Esophagus muscularis mucosa (tissue), 3 donors: ENCODE results near the gene ACTR8.

Experiments
- POLR2A ChIP-seq: fragments of 450-650 bp; IDR thresholded peaks from one replicate; pipeline ENCODE4 v1.6.1; 2017; ENCODE audit warnings: antibody characterized with exemption, moderate library complexity, mild to moderate bottlenecking, low read depth
- TF ChIP-seq, protein P1 (sequence below), 3 experiments: fragments of 200-600 bp in 2 of 3; fragments of 450-650 bp in 1 of 3; sonication (generic) in 2 of 3; IDR thresholded peaks; one replicate each; pipeline ENCODE4 v1.5.1; 2017 to 2019; ENCODE audit warnings: antibody characterized with exemption in 3 of 3, mild to moderate bottlenecking in 2 of 3, moderate library complexity in 1 of 3

DNA sequence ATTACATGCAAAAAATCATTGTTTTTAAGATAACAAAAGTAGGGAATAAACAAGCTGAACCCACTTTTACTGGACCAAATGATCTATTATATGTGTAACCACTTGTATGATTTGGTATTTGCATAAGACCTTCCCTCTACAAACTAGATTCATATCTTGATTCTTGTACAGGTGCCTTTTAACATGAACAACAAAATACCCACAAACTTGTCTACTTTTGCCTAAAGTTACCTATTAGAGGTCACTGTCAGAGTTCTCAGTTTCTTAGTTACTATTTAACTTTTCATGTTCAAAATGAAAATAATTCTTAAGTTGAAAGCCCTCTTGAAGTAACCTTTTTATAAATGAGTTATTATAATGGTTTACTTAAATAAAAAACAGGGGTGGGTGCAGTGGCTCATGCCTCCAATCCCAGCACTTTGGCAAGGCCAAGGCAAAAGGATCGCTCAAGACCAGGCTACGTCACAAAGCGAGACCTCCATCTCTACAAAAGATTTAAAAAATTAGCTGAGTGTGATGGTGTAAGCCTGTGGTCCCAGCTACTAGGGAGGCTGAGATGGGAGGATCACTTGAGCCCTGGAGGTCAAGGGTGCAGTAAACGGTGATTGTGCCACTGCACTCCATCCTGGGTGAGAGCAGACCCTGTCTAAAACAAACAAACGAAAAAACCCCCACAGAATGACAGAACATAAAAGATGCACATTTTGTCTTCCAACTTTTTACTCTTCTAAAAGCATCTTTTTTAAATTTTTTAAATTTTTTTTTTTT is 16.0 kb downstream of the ACTR8 start:
- TF ChIP-seq, protein P1, sequence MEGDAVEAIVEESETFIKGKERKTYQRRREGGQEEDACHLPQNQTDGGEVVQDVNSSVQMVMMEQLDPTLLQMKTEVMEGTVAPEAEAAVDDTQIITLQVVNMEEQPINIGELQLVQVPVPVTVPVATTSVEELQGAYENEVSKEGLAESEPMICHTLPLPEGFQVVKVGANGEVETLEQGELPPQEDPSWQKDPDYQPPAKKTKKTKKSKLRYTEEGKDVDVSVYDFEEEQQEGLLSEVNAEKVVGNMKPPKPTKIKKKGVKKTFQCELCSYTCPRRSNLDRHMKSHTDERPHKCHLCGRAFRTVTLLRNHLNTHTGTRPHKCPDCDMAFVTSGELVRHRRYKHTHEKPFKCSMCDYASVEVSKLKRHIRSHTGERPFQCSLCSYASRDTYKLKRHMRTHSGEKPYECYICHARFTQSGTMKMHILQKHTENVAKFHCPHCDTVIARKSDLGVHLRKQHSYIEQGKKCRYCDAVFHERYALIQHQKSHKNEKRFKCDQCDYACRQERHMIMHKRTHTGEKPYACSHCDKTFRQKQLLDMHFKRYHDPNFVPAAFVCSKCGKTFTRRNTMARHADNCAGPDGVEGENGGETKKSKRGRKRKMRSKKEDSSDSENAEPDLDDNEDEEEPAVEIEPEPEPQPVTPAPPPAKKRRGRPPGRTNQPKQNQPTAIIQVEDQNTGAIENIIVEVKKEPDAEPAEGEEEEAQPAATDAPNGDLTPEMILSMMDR (IDR thresholded peaks at IDR 0.05), result no peak
- no peak for TF ChIP-seq POLR2A
